Camera-type eye (tissue), 1 donor: Measurements from ENCODE around the gene LIG3. TPM values are rescaled to one million over a fixed set of nuclear protein-coding genes. Genes with fewer than 3 reads are reported as not detected.

Experiments used
- total RNA-seq: library from RNA; depleted of rRNA; stranded (reverse); fragments of >200 nt; gene quantifications from one replicate; pipeline ENCODE4 v1.2.3, GENCODE V29; 2014

The LIG3 gene
- total RNA-seq: 68.3 TPM

GRCh38 chr17:34980353-34980680, at the start of gene LIG3:
LIG3 (plus strand) TSS chr17:34980512; CDS start chr17:34983006, 2,494 bp downstream.

GRCh38 chr17:34961093-34961911, 19.0 kb upstream of the LIG3 start, which contains the start of the genes CCT6B and ZNF830:
CCT6B (minus strand) TSS chr17:34961460; CDS start chr17:34961393, 67 bp downstream.
ZNF830 (plus strand) TSS chr17:34961540; CDS start chr17:34961567, 27 bp downstream.

Other genes starting within 250 kb of the LIG3 start
- gene CCT6B, start 19.1 kb upstream of the LIG3 start, total RNA-seq: 4.5 TPM
- gene ZNF830, start 19.0 kb upstream of the LIG3 start, total RNA-seq: 19.1 TPM
- gene RFFL, start 83.2 kb downstream of the LIG3 start, total RNA-seq: 13.2 TPM
- gene RAD51D, start 139.3 kb downstream of the LIG3 start, total RNA-seq: 10.3 TPM
- not detected for gene FNDC8, start 141.1 kb downstream of the LIG3 start, total RNA-seq
- 24.4 TPM for gene NLE1, start 161.8 kb downstream of the LIG3 start, total RNA-seq
- gene UNC45B, start 167.3 kb downstream of the LIG3 start, total RNA-seq: 14.8 TPM
- gene SLC35G3, start 213.9 kb downstream of the LIG3 start, total RNA-seq: not detected